GM21528 (cell line): ENCODE results near the gene ATOH8.

Source experiments
- ATAC-seq: cut with Tn5 transposase; IDR thresholded peaks from one replicate; pipeline ENCODE4 v1.9.1; 2021; ENCODE audit warnings: mild to moderate bottlenecking, moderate library complexity; ENCODE audit not compliant: unreplicated experiment, low FRiP score

ATOH8 gene

GRCh38 chr2:85718009-85718391 lies 35.8 kb upstream of the ATOH8 start:
- ATAC-seq, result no peak

GRCh38 chr2:85718885-85719492 lies 34.8 kb upstream of the ATOH8 start:
- ATAC-seq, result no peak

GRCh38 chr2:85719609-85720240 lies 34.1 kb upstream of the ATOH8 start:
- ATAC-seq, result no peak

GRCh38 chr2:85720533-85720932 lies 33.3 kb upstream of the ATOH8 start:
- ATAC-seq, result no peak

- ATAC-seq, result no peak
Observed at GRCh38 chr2:85721641-85722040, 32.1 kb upstream of the ATOH8 start.

- ATAC-seq, result no peak
Observed at GRCh38 chr2:85722519-85722918, 31.3 kb upstream of the ATOH8 start.

GRCh38 chr2:85723707-85724360 lies 30.0 kb upstream of the ATOH8 start:
- no peak for ATAC-seq

- no peak for ATAC-seq
Observed at GRCh38 chr2:85724731-85725181, 29.0 kb upstream of the ATOH8 start.

GRCh38 chr2:85725451-85725850 lies 28.3 kb upstream of the ATOH8 start:
- no peak for ATAC-seq

- no peak for ATAC-seq
Observed at GRCh38 chr2:85727798-85728197, 26.0 kb upstream of the ATOH8 start.

GRCh38 chr2:85728342-85728741 lies 25.4 kb upstream of the ATOH8 start:
- no peak for ATAC-seq

- no peak for ATAC-seq
Observed at GRCh38 chr2:85728883-85729824, 24.6 kb upstream of the ATOH8 start.

- no peak for ATAC-seq
Observed at GRCh38 chr2:85729825-85730510, 23.8 kb upstream of the ATOH8 start.

- no peak for ATAC-seq
Observed at GRCh38 chr2:85730686-85731230, 23.0 kb upstream of the ATOH8 start.

- no peak for ATAC-seq
Observed at GRCh38 chr2:85731606-85732005, 22.2 kb upstream of the ATOH8 start.

- no peak for ATAC-seq
Observed at GRCh38 chr2:85732467-85733120, 21.2 kb upstream of the ATOH8 start.

- no peak for ATAC-seq
Observed at GRCh38 chr2:85733121-85733960, 20.4 kb upstream of the ATOH8 start.

GRCh38 chr2:85734015-85734414 lies 19.8 kb upstream of the ATOH8 start:
- no peak for ATAC-seq
